ENCODE measurements around the gene PRSS57.
"Not testable (repeated sequence)": the region's sequence is repeated elsewhere in the genome, so short reads cannot be mapped to it uniquely, and the experiment has no call there.

PRSS57 gene

DNA sequence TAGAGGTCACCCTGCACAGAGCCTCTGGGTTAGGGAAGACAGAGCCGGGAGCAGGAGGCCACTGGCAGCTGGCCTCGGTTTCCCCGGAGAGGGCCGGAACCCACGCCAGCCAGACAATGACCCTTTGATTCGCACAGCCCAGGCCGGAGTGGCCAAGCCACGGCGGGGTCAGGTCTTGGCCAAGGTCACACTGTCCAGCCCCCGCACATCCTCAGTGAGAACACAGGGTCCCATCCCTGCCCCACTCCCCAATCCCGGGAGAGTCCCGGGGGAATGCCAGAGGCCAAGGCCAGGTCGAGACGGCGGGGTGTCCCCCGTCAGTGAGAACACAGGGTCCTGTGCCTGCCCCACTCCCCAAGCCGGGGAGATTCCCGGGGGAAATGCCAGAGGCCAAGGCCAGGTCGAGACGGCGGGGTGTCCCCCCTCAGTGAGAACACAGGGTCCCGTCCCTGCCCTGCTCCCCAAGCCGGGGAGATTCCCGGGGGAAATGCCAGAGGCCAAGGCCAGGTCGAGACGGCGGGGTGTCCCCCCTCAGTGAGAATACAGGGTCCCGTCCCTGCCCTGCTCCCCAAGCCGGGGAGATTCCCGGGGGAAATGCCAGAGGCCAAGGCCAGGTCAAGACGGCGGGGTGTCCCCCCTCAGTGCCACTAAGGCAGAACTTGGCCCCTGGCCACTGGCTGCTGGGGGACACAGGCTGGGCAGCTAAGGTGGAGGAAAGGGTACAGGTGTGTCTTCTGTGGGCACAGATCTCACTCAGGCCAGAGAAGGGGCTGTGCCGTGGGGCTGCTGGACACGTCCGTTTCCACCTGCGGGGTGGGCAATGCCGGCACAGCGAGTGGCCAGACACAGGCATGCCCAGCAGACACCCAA lies 20.7 kb downstream of the PRSS57 start:
- no peak for DNase-seq (ENCODE audit: low read depth)

DNA sequence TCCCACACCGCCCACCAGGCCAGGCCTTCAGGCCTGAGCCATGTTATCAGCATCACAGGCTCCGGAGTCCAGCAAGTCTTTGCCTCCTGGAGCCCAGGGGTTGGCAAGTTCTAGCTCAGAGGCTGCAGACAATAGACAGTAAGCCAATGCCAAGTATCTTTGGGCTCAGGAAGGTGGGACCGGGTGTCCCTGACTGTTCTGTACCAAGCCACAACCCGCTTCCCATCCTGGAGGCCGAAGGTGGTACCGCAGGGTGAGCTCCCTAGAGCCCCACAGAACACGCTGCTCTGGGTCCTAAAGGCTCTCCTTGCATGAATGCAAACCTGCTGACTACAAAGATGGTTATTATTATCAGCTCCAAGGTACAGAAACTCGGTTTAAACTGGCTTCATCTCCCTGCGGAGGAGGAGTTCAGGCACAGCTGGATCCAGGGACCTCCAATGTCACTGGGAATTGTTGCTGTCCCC lies 24.6 kb downstream of the PRSS57 start:
- no peak for DNase-seq (ENCODE audit: low read depth)

DNA sequence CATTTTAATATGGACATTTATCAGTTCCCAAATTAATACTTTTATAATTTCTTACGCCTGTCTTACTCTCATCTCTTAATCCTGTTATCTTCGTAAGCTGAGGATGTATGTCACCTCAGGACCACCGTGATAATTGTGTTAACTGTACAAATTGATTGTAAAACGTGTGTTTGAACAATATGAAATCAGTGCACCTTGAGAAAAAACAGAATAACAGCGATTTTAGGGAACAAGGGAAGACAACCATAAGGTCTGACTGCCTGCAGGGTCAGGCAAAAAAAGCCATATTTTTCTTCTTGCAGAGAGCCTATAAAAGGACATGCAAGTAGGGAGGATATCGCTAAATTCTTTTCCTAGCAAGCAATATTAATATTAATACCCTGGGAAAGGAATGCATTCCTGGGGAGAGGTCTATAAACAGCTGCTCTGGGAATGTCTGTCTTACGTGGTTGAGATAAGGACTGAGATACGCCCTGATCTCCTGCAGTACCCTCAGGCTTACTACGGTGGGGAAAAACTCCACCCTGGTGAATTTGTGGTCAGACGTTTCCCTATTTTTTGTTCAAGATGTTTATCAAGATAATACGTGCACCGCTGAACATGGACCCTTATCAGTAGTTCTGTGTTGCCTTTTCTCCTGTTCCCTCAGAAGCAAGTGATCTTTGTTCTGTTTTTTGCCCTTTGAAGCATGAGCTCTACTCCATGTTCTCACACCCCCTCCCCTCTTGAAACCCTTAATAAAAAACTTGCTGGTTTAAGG lies 26.4 kb downstream of the PRSS57 start:
- not testable (repeated sequence) for DNase-seq (ENCODE audit: low read depth)

DNA sequence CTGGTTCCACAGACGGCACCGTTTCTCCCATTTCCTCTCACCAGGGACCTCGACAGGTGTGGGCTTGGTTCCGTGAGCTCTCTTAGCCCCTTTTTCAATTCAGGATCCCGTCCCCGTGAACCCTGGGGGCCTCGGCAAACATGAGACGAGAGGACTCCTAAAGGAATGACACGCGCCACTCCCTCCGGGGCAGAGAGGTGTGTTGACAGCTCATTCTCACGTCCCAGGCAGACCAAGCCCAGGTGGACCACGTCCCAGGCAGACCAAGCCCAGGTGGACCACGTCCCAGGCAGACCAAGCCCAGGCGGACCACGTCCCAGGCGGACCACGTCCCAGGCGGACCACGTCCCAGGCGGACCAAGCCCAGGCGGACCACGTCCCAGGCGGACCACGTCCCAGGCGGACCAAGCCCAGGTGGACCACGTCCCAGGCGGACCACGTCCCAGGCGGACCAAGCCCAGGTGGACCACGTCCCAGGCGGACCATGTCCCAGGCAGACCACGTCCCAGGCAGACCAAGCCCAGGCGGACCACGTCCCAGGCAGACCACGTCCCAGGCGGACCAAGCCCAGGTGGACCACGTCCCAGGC lies 28.2 kb downstream of the PRSS57 start:
- DNase-seq (ENCODE audit: low read depth), result not testable (repeated sequence)

DNA sequence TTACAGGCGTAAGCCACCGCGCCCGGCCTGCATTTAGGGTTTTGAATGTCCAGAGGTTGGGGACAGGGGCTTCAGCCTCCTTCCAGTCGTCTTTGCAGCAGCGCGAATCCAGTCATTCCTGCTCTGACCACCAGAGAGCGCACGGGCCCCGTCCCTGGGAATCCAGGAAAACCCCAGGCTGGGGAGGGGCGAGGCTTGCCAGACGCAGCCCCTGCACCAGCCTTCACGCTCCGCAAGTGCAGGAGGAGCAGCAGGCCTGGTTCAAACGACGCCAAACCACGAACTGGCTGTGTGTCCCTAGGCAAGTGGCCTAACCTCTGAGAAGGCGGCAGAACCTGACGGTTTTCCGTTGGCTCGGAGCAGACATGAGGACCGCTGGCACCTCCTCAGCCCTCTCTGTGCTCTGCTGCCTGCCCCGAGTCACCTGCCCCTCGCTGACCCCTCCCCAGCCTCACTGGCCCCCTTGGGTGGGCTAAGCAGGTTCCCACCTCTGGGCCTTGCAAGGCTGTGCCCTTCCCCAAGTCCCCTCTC lies 30.3 kb downstream of the PRSS57 start:
- DNase-seq (ENCODE audit: low read depth), result peak; percentile 66

DNA sequence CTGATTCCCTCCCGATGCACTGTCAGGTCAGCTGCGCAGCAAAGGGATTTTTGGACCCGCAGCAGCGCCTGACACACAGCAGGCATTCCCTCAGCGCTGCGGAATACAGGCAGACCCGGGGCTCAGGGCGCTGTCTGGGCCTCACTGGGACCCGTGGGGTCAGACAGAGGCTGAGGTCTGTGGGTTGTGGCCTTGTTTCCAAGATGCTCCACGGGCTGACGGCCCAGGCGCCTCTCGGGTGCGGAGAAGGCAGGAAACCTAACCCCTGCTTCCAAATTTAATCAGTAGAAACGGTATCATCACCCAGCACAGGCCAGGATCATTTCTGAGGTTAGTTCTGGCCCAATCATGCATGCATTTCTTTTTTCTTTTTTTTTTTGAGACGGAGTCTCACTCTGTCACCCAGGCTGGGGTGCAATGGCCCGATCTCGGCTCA lies 31.6 kb downstream of the PRSS57 start:
- no peak for DNase-seq (ENCODE audit: low read depth)

DNA sequence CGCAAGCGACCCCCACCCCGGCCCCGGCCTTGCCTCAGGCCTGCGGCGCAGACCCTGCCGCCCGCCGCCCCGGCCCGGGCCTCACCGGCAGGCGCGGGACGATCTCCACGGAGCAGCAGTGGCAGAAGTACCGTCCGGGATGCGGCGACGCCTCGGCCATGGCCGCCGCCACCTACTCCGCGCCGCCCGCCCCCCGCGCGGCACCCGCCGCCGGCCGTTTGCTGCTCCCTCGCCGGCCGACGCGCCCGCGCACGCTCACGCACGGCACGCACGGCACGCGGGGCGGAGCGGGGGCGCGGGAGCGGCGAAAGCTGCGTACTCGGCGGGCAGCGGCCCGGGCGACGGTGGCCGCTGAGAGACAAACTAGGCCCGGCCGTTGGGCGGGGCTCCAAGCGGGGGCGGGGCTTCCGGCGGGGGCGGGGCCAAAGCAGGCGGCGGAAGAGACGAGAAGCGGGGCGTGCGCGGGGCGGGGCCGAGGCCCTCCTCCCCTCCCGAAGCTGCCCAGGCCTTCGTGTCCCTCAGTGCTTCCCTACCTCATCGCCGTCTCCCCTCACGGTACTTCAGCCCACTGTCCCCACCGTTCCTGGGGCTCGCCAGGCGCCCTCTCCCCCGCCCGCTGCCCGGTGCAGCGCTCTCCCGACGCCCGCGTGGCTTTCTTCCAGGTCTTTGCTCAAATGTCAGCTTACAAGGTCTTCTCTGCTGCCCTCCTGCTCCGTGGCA lies 32.1 kb downstream of the PRSS57 start, which contains the start of gene RNF126:
RNF126 (minus strand) TSS at position 253 of the 720 bp plus-strand sequence; CDS start at position 160, 93 bp downstream.
- peak; percentile 93 for DNase-seq (ENCODE audit: low read depth)

DNA sequence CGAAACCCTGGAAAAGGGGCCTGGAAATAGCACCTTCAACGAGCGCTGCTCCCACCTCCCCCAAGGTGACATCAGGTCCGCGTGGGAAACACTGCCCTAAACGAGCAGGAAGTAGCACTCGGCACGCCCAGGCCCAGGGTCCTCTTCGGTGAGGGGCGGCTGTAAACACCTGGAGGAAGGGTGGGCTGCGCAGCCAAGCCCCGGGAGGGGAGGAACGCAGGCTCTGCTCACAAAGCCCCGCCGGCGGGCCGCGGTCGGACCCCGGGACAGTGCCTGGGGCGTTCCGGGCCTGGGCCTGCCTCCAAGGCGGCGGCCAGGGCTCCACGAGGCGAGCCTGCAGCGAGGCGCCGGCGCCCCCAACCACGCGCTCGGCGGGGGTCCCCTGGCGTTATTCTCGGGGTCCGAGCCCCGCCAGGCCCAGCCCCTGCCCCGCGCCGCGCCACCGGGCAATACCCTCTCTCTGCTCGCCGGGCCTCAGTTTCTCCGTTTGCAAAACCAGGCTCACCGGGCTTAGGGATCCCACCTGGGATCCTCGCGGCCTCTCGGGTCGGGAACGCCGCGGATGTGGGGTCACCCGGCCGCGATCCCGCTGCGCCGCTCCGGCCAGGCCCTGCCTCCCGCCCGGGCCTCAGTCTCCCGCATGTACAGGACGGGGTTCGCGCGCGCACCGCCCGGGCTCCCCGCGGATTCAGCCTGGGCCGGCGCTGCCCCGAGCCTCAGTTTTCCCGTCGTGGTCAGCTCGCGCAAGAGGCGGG lies 32.9 kb downstream of the PRSS57 start:
- peak; percentile 36 for DNase-seq (ENCODE audit: low read depth)

DNA sequence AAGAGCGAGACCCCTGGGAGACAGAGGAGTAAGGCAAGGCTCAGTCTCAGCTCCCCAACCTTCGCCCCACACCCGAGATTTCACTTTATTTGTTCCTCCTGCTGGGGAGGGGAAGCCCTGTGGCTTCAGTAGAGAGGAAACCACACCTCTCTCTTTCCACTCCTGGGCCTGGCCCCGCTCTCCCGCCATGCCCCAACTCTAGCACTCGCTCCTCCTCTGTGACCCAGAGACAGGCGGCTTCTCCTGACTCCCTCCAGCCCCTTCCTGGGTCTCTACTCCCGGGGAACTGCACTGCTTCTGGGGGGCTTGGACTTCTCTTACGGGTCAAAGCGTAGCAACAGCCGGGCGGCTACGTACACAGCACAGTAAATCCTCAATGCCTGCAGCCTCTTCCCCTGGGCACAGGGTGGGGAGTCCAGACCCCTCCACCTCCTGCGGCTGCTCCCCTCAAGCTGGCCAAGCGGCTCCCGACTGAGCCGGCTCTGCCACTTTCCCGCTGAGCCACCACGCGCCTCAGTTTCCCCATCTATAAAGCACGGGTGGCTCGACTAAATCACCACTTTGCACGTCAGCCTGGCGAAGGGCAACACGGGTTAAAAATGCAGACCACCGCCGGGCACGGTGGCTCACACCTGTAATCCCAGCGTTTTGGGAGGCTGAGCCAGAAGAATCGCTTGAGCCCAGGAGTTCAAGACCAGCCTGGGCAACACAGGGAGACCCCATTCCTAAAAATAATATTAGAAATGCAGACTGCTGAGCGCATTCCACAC lies 33.6 kb downstream of the PRSS57 start:
- peak; percentile 49 for DNase-seq (ENCODE audit: low read depth)

DNA sequence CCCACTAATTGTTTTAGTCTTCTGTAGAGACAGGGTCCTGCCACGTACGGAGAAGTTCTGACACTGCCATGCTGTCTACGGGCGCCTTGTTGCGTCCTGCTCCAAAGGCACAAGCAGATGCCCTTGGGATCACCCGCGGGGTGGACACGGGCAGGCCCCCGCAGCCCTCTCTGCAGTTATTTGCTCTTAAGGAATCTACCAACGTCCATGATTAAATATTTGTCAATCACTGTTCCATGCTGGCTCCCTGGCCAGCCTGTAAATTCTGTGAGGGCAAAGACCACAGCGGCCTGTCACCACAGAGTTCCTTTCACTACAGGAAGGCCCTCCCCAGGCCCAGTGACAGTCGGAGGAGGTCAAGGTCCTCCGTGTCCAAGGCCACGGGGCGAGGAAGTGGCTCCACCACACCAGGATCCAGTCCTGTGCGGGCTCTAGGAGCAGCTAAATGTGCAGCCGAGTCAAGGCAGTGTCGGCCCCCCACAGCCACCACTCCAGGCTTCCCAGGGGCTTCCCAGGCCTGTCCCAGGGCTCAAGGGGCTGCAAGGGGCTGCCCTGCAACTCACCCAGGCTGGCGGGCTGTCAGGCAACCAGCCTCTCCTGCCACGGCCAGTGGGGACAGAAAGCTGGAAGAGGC lies 34.3 kb downstream of the PRSS57 start:
- no peak for DNase-seq (ENCODE audit: low read depth)

DNA sequence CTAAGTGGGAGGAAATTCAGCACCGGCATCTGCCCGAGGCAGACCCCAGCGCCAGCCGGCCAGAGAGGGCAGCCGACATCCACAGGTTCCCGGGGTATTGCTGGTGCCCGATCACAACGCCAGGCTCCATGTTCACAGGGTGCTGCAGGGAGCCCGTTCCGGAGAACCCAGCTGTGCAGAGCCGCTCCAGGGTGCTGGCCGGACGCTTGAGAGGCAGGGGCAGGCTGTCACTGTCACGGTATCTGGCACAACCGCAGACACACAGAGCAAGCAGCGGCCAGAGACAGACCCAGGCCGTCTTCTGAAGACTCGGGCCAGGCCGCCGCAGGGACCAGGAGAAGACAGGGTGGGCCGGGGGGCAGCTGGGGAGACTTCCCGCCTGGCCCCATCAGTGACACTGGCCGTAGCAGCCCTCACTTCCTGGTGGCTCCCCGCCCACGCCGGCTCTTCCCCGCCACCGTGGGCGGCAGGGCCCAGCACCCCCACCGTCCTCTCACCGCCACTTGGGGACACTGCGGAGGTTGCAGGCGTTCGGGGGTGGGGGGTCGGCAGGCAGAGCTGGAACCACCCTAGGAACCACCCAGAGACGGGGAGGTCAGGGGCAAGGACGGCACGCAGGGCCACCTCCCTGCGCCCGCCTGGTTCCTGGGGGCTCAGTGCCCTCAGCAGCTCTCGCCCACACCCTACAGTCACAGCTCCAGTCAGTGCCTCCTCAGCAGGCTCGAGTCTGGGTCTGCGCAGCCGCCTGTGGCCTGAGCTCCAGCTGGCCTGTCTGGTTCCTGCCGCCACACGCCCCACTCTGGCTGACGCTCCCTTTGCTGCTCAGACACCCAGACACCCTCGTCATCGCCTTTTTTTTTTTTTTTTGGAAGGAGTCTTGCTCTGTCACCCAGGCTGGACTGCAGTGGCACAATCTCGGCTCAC lies 36.1 kb downstream of the PRSS57 start:
- no peak for DNase-seq (ENCODE audit: low read depth)

DNA sequence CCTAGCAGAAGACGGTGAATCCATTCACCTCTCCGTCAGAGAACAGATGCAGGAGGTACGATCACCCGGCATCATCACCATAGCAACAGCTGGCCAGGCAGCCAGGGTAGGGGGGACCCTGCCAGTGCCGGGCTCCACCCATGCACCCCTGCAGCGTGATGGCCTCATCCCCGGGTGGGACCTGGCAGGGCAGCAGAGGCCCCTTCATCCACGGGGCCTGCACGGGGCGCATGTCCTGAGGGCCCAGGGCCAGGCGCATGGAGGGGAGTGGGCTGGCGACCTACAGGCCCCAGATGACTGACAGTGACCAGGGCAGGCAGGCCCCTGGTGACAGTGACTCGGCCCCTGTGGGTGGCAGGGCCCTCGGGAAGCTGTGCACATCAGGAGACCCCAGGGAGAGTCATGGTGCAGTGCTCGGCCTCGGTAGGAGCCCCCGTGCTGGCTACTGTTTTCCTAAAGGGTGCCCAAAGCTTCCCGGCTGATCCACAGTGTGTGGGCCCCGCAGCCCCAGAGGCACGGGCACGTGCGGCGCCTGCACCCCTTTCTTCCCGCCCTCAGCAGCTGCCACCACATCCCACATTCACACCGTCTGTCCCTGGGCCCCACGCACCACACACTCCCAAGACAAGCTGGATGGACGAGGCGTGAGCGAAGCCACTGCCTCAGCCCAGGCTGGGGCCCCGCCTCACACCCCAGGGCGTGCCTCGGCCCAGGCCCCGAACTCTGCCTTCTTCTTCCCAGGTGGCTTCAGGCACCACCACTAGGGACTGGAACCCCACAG lies 37.0 kb downstream of the PRSS57 start:
- no peak for DNase-seq (ENCODE audit: low read depth)

DNA sequence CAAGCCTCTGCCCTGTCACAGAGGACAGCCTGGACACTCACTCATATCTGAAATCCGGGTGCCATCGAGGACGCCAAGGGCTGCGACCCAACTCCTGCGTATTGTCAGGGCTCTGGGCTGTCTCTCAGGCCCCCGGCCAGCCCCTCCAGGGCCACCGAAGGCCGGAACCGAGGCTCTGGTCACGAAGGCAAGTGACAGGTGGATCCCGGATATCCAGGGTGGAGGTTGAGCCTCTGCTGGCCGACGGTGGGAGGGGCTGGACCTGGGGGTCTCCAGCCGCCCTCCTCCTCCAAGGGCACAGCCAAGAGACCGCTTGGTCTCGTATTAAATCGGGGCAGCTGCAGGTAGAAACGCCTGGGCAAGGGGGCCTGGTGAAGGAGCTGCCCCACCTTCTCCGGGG lies 37.6 kb downstream of the PRSS57 start:
- no peak for DNase-seq (ENCODE audit: low read depth)

DNA sequence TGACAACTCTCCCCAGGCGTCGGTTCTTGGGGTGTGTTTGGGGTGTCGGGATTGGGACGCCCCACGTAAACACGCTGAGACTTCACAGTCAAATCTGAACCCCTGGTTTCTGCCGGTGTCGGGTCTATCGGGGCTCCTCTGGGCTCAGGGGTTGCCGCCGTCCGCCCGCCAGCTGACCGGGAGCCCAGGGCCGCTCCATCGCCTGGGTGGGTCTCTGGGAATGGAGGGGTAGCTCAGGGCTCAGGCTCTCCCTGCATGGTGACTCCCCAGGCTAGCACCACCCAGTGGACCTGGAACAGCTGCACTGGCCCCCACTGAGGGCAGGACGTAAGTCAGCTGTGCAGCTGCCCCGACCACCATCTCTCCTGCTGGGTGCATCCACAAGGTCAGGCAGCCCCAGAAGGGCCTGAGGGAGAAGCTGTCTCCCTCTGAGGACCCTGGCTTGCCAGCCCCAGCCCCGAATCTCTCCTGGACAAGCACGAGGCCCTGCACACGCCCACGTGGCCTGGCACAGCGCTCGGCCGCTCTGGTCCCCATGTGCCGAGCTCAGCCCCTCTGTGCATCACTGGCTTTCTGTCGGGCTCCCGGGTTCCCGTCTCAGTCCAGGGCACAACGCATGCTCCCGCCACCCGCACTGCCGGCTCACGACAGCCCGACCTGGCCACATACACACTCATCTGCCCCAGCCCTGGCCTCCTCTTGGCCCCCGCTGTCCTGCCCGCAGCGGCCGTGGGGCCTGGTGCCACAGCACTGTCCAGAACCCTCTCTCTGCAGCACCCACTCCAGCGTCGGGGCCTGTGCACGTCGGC lies 38.3 kb downstream of the PRSS57 start:
- no peak for DNase-seq (ENCODE audit: low read depth)

DNA sequence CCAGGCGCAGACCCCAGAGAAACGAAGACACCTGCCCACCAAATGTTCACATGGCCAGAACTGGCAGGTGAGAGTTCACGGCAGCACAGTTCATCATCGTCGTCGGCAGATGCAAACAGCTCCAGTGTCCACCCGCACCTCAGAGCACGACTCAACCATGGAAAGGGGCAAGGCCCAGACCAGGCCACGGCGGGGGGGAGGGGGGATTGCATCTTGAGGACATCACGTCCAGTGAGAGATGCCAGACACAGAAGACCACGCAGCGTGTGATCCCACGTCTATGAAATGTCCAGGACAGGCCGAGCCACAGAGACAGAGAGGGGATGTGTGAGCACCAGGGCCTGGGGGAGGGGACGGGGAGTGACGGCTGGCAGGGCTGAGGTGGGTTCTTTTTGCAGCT lies 39.6 kb downstream of the PRSS57 start:
- no peak for DNase-seq (ENCODE audit: low read depth)

DNA sequence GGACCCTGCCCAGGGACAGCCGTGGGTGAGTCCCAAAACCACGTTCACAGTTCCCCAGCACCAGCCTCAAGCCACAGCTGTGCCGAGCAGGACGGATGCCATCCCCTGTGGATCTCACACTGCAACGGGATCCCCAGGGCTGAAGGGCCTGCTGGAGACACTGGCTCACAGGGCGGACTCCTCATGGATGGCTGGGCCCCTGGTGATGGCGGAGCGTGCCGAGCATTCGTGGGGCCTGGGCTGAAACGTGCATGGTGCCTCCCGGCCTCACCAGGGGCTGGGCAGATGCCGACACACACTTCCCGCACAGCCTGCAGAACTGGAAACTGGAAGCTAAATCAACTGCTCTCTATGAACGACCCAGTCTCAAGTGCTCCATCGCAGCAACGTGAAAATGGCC lies 41.8 kb downstream of the PRSS57 start:
- no peak for DNase-seq (ENCODE audit: low read depth)
